Measurements from ENCODE around the gene SLC1A1. TPM values are rescaled to one million over a fixed set of nuclear protein-coding genes. Genes with fewer than 3 reads are reported as not detected.

Gene SLC1A1
- total RNA-seq, 1 donor from 2014 or later, result 6.8 TPM

- no peak for TF ChIP-seq CTCF (IDR thresholded peaks at IDR 0.05)
- Mint-ChIP-seq H3K4me3 (ENCODE audit: unreplicated experiment) (no peak overlapping the region), H3K27me3 (ENCODE audit: unreplicated experiment) (no peaks in the 10 kb centered on the region), H3K4me1 (ENCODE audit: unreplicated experiment) (no peaks in the 10 kb centered on the region), H3K27ac (ENCODE audit: unreplicated experiment) (no peak overlapping the region), H3K9me3 (ENCODE audit: unreplicated experiment) (no peaks in the 10 kb centered on the region), H3K36me3 (ENCODE audit: unreplicated experiment) (peaks cover 18% of the 10 kb centered on the region)
- no peak for DNase-seq (ENCODE audit: extremely low spot score, unreplicated experiment)
These were observed 77.3 kb downstream of the SLC1A1 start for GRCh38 chr9:4567601-4568000.

- no peak for TF ChIP-seq CTCF (IDR thresholded peaks at IDR 0.05)
- no peak overlapping the region for H3K4me3 Mint-ChIP-seq (ENCODE audit: unreplicated experiment)
- H3K27me3 Mint-ChIP-seq (ENCODE audit: unreplicated experiment), result no peaks in the 10 kb centered on the region
- no peak for DNase-seq (ENCODE audit: extremely low spot score, unreplicated experiment)
- H3K9me3 Mint-ChIP-seq (ENCODE audit: unreplicated experiment), result no peaks in the 10 kb centered on the region
- no peaks in the 10 kb centered on the region for H3K4me1 Mint-ChIP-seq (ENCODE audit: unreplicated experiment)
- H3K27ac Mint-ChIP-seq (ENCODE audit: unreplicated experiment), result no peak overlapping the region
- H3K36me3 Mint-ChIP-seq (ENCODE audit: unreplicated experiment), result peaks cover 12% of the 10 kb centered on the region
These were observed 78.8 kb downstream of the SLC1A1 start for GRCh38 chr9:4569101-4569500.

- TF ChIP-seq CTCF (IDR thresholded peaks at IDR 0.05), result no peak
- no peak overlapping the region for H3K27ac Mint-ChIP-seq (ENCODE audit: unreplicated experiment)
- peaks cover 16% of the 10 kb centered on the region for H3K36me3 Mint-ChIP-seq (ENCODE audit: unreplicated experiment)
- no peaks in the 10 kb centered on the region for H3K9me3 Mint-ChIP-seq (ENCODE audit: unreplicated experiment)
- no peaks in the 10 kb centered on the region for H3K27me3 Mint-ChIP-seq (ENCODE audit: unreplicated experiment)
- no peaks in the 10 kb centered on the region for H3K4me1 Mint-ChIP-seq (ENCODE audit: unreplicated experiment)
- H3K4me3 Mint-ChIP-seq (ENCODE audit: unreplicated experiment), result no peak overlapping the region
- no peak for DNase-seq (ENCODE audit: extremely low spot score, unreplicated experiment)
These were observed 82.0 kb downstream of the SLC1A1 start for GRCh38 chr9:4572184-4572826.

GRCh38 chr9:4573176-4573575 lies 82.9 kb downstream of the SLC1A1 start:
- no peak for TF ChIP-seq CTCF (IDR thresholded peaks at IDR 0.05)
- no peak for DNase-seq (ENCODE audit: extremely low spot score, unreplicated experiment)
- Mint-ChIP-seq H3K27ac (ENCODE audit: unreplicated experiment) (no peak overlapping the region), H3K4me1 (ENCODE audit: unreplicated experiment) (no peaks in the 10 kb centered on the region), H3K9me3 (ENCODE audit: unreplicated experiment) (no peaks in the 10 kb centered on the region), H3K27me3 (ENCODE audit: unreplicated experiment) (no peaks in the 10 kb centered on the region), H3K36me3 (ENCODE audit: unreplicated experiment) (peaks cover 16% of the 10 kb centered on the region), H3K4me3 (ENCODE audit: unreplicated experiment) (no peak overlapping the region)

- Mint-ChIP-seq H3K4me1 (ENCODE audit: unreplicated experiment) (no peaks in the 10 kb centered on the region), H3K27me3 (ENCODE audit: unreplicated experiment) (no peaks in the 10 kb centered on the region), H3K27ac (ENCODE audit: unreplicated experiment) (no peak overlapping the region), H3K36me3 (ENCODE audit: unreplicated experiment) (peaks cover 19% of the 10 kb centered on the region), H3K9me3 (ENCODE audit: unreplicated experiment) (no peaks in the 10 kb centered on the region), H3K4me3 (ENCODE audit: unreplicated experiment) (no peak overlapping the region)
- no peak for DNase-seq (ENCODE audit: extremely low spot score, unreplicated experiment)
- TF ChIP-seq CTCF (IDR thresholded peaks at IDR 0.05), result no peak
These were observed 83.5 kb downstream of the SLC1A1 start for GRCh38 chr9:4573634-4574389.

Data from osteocyte (in vitro differentiated cells).